Hepatocyte (in vitro differentiated cells): ENCODE data around the gene SKIL. TPM values are rescaled to one million over a fixed set of nuclear protein-coding genes. Genes with fewer than 3 reads are reported as not detected.

Experiments
- DNase-seq: peaks from one replicate; pipeline ENCODE4 v3.0.0-alpha.2; 2016; ENCODE audit warnings: low spot score
- H2AFZ ChIP-seq: fragments of 200-600 bp; sonication (generic); 2 replicates; pipeline ENCODE4 v1.6.0; 2016; ENCODE audit warnings: antibody characterized with exemption, mild to moderate bottlenecking
- H3K27ac ChIP-seq: fragments of 200-600 bp; sonication (generic); 2 replicates; pipeline ENCODE4 v1.5.1; 2016; ENCODE audit warnings: mild to moderate bottlenecking
- H3K27me3 ChIP-seq: fragments of 200-600 bp; sonication (generic); 2 replicates; pipeline ENCODE4 v1.6.1; 2016
- H3K36me3 ChIP-seq: fragments of 200-600 bp; sonication (generic); replicated peaks from 2 replicates; pipeline ENCODE4 v1.5.1; 2016; ENCODE audit warnings: low read depth; ENCODE audit not compliant: insufficient read depth
- H3K4me1 ChIP-seq: fragments of 200-600 bp; sonication (generic); 2 replicates; pipeline ENCODE4 v1.5.1; 2016; ENCODE audit warnings: mild to moderate bottlenecking, moderate library complexity; ENCODE audit not compliant: insufficient read depth
- H3K4me2 ChIP-seq: fragments of 200-600 bp; sonication (generic); 2 replicates; pipeline ENCODE4 v1.6.0; 2016
- H3K4me3 ChIP-seq: fragments of 200-600 bp; sonication (generic); 2 replicates; pipeline ENCODE4 v1.5.1; 2016; ENCODE audit warnings: mild to moderate bottlenecking
- H3K79me2 ChIP-seq: fragments of 200-600 bp; sonication (generic); 2 replicates; pipeline ENCODE4 v1.6.0; 2017; ENCODE audit warnings: mild to moderate bottlenecking
- H3K9me2 ChIP-seq: fragments of 200-600 bp; sonication (generic); replicated peaks from 2 replicates; pipeline ENCODE4 v1.6.0; 2017; ENCODE audit warnings: mild to moderate bottlenecking; ENCODE audit not compliant: insufficient read depth
- H3K9me3 ChIP-seq: fragments of 200-600 bp; sonication (generic); 2 replicates; pipeline ENCODE4 v1.5.1; 2016; ENCODE audit warnings: low read depth, mild to moderate bottlenecking
- H4K20me1 ChIP-seq: fragments of 200-600 bp; sonication (generic); 2 replicates; pipeline ENCODE4 v1.6.0; 2016; ENCODE audit warnings: mild to moderate bottlenecking; ENCODE audit not compliant: insufficient read depth, poor library complexity, severe bottlenecking
- EZH2 ChIP-seq: fragments of 200-600 bp; sonication (generic); IDR thresholded peaks from 2 replicates; pipeline ENCODE4 v1.6.1; 2016; ENCODE audit warnings: antibody characterized with exemption, mild to moderate bottlenecking, borderline replicate concordance
- EZH2phosphoT487 ChIP-seq: fragments of 200-600 bp; sonication (generic); IDR thresholded peaks from one replicate; pipeline ENCODE4 v1.6.1; 2018; ENCODE audit warnings: antibody characterized with exemption, mild to moderate bottlenecking, low read depth, moderate library complexity; ENCODE audit not compliant: unreplicated experiment, severe bottlenecking
- WGBS: methylation state at CpG from one replicate; pipeline ENCODE4 v1.1.6; 2016; ENCODE audit warnings: low lambda C conversion rate; ENCODE audit errors: missing lambda C conversion rate; 5-methylcytosine and 5-hydroxymethylcytosine counted together
- polyA plus RNA-seq: library from polyadenylated mRNA; unstranded; fragments of >200 nt; fragmentation: Nextera tagmentation; extraction: Ambion mirVana; gene quantifications from 2 replicates; pipeline ENCODE4 v1.2.1, GENCODE V29; 2016
- total RNA-seq: library from RNA; depleted of rRNA; stranded (reverse); fragments of >200 nt; gene quantifications from 2 replicates; pipeline ENCODE4 v1.2.3, GENCODE V29; 2014
- TF ChIP-seq, protein P1 (sequence below): fragments of 200-600 bp; sonication (generic); IDR thresholded peaks from 2 replicates; pipeline ENCODE4 v1.5.1; 2016; ENCODE audit warnings: antibody characterized with exemption, mild to moderate bottlenecking; ENCODE audit not compliant: poor library complexity

The SKIL gene
- total and polyA plus RNA-seq, 2 experiments from 2014 or later, result 28.9 to 87.5 TPM

GRCh38 chr3:170346481-170347392 lies 10.8 kb upstream of the SKIL start:
- WGBS, result 94% methylated on average over 12 of the region's 12 CpGs
- Histone ChIP-seq H3K9me2 (no peaks in the 10 kb centered on the region), H3K79me2 (no peaks in the 10 kb centered on the region)

GRCh38 chr3:170350515-170351413 lies 6.8 kb upstream of the SKIL start:
- peak overlapping the region; percentile 22 for H3K27ac ChIP-seq
- H2AFZ ChIP-seq, result no peak overlapping the region
- H3K4me2 ChIP-seq, result no peak overlapping the region
- no peaks in the 10 kb centered on the region for H3K9me2 ChIP-seq
- H3K36me3 ChIP-seq, result no peaks in the 10 kb centered on the region
- DNase-seq, result no peak
- peaks cover 20% of the 10 kb centered on the region for H3K4me1 ChIP-seq
- TF ChIP-seq EZH2, result no peak
- TF ChIP-seq, protein P1, sequence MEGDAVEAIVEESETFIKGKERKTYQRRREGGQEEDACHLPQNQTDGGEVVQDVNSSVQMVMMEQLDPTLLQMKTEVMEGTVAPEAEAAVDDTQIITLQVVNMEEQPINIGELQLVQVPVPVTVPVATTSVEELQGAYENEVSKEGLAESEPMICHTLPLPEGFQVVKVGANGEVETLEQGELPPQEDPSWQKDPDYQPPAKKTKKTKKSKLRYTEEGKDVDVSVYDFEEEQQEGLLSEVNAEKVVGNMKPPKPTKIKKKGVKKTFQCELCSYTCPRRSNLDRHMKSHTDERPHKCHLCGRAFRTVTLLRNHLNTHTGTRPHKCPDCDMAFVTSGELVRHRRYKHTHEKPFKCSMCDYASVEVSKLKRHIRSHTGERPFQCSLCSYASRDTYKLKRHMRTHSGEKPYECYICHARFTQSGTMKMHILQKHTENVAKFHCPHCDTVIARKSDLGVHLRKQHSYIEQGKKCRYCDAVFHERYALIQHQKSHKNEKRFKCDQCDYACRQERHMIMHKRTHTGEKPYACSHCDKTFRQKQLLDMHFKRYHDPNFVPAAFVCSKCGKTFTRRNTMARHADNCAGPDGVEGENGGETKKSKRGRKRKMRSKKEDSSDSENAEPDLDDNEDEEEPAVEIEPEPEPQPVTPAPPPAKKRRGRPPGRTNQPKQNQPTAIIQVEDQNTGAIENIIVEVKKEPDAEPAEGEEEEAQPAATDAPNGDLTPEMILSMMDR, result no peak
- no peak for TF ChIP-seq EZH2phosphoT487
- WGBS, result 73% methylated on average over 8 of the region's 8 CpGs
- H3K27me3 ChIP-seq, result no peaks in the 10 kb centered on the region
- H4K20me1 ChIP-seq, result no peaks in the 10 kb centered on the region
- H3K79me2 ChIP-seq, result no peaks in the 10 kb centered on the region
- H3K9me3 ChIP-seq, result no peaks in the 10 kb centered on the region
- no peak overlapping the region for H3K4me3 ChIP-seq

More at GRCh38 chr3:170346481-170347392, 10.8 kb upstream of the SKIL start:
- H3K36me3 ChIP-seq, result no peaks in the 10 kb centered on the region
- peaks cover 9% of the 10 kb centered on the region for H3K4me1 ChIP-seq
- H3K9me3 ChIP-seq, result no peaks in the 10 kb centered on the region
- no peak overlapping the region for H2AFZ ChIP-seq
- no peak overlapping the region for H3K4me2 ChIP-seq
- H3K4me3 ChIP-seq, result no peak overlapping the region
- H3K27ac ChIP-seq, result no peak overlapping the region
- H3K27me3 ChIP-seq, result no peaks in the 10 kb centered on the region
- DNase-seq, result no peak
- TF ChIP-seq EZH2 (no peak), EZH2phosphoT487 (no peak)
- TF ChIP-seq, protein P1, result no peak
- no peaks in the 10 kb centered on the region for H4K20me1 ChIP-seq

GRCh38 chr3:170352936-170353335 lies 4.6 kb upstream of the SKIL start:
- no peak overlapping the region for H3K27ac ChIP-seq
- H3K4me1 ChIP-seq, result peaks cover 20% of the 10 kb centered on the region
- no peak overlapping the region for H3K4me2 ChIP-seq
- no peaks in the 10 kb centered on the region for H3K36me3 ChIP-seq
- TF ChIP-seq EZH2 (no peak), EZH2phosphoT487 (no peak)
- TF ChIP-seq, protein P1, result no peak
- no peaks in the 10 kb centered on the region for H3K79me2 ChIP-seq
- H2AFZ ChIP-seq, result no peak overlapping the region
- H4K20me1 ChIP-seq, result no peaks in the 10 kb centered on the region
- 94% methylated on average over 7 of the region's 7 CpGs for WGBS
- H3K4me3 ChIP-seq, result no peak overlapping the region
- DNase-seq, result no peak
- H3K9me3 ChIP-seq, result no peaks in the 10 kb centered on the region
- no peaks in the 10 kb centered on the region for H3K9me2 ChIP-seq
- H3K27me3 ChIP-seq, result no peaks in the 10 kb centered on the region
